ENCODE measurements around the gene LRCH2. TPM values are rescaled to one million over a fixed set of nuclear protein-coding genes. Genes with fewer than 3 reads are reported as not detected.
A peak's percentile ranks its signal among the peaks of the same experiment; 100 is the strongest.

Gene LRCH2
- total and polyA plus RNA-seq, 2 of the 4 experiments (the other 2 are of a cell fraction): 2.6 to 4.3 TPM

DNA sequence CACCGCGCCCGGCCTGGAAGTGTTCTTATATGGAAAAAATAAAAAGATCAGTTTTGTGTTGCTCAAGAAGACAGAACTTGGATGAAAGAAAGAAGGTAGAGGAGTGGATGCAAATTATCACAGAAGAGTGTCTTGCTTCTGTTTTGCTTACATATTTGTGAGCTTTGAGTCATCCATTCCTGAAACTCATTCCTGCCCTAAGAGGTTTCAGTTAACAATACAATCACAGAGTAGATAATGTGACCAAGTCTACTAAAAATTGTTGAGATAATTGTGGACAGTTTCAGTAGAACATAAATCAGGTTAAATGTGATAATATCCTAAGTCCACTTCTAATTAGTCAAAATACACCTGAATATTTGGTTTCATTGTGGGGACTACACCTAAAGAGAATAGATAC lies 26.4 kb upstream of the LRCH2 start:
- POLR2A ChIA-PET (ENCODE audit: unreplicated experiment): no interaction called here
- Histone ChIP-seq H2BK120ac (ENCODE audit: low read depth, low read length) (no peak overlapping the region), H2BK20ac (ENCODE audit: low read depth, low read length) (no peak overlapping the region), H2AK5ac (ENCODE audit: low read depth, low read length) (no peak overlapping the region), H2AFZ (replicated peaks; ENCODE audit: low read length, poor library complexity) (no peak overlapping the region), H4K91ac (ENCODE audit: insufficient read depth, low read depth, low read length) (no peak overlapping the region), H2BK5ac (ENCODE audit: low read depth, low read length, poor library complexity, severe bottlenecking) (no peak overlapping the region), H3K9me1 (ENCODE audit: insufficient read depth, low read length) (no peaks in the 10 kb centered on the region; the same call in 1 of the 2 replicates), H3K4ac (ENCODE audit: low read depth, low read length) (no peak overlapping the region), H2BK15ac (ENCODE audit: low read depth, low read length) (no peak overlapping the region), H3K9me3 (ENCODE audit: control insufficient read depth, insufficient read depth, low read length) (no peaks in the 10 kb centered on the region), H4K5ac (ENCODE audit: low read depth, low read length) (no peak overlapping the region), H3K4me2 (ENCODE audit: low read depth, low read length) (no peak overlapping the region), H4K8ac (ENCODE audit: low read depth in 2 of 2, low read length in 2 of 2) (no peak overlapping the region), H3K27ac (ENCODE audit: insufficient read depth, low read length) (no peak overlapping the region), H2AK9ac (replicated peaks; ENCODE audit: low read depth, low read length, poor library complexity) (no peak overlapping the region), H3K23ac (ENCODE audit: low read depth, low read length) (no peak overlapping the region), H4K20me1 (ENCODE audit: insufficient read depth, low read length) (no peaks in the 10 kb centered on the region), H3K4me3 (ENCODE audit: insufficient read depth, low read depth, low read length) (no peak overlapping the region), H3K27me3 (ENCODE audit: control insufficient read depth, insufficient read depth, low read length) (peaks cover 6% of the 10 kb centered on the region), H3K4me1 (ENCODE audit: control insufficient read depth, insufficient read depth, low read length) (peaks cover 8% of the 10 kb centered on the region; the same call in 1 of the 2 replicates), H3K36me3 (ENCODE audit: control insufficient read depth, insufficient read depth, low read length) (no peaks in the 10 kb centered on the region), H3K79me1 (ENCODE audit: low read depth in 1 of 2, low read length in 2 of 2) (no peaks in the 10 kb centered on the region), H3K14ac (replicated peaks; ENCODE audit: low read depth, low read length) (no peak overlapping the region), H3K18ac (ENCODE audit: low read depth, low read length) (no peak overlapping the region), H3K56ac (ENCODE audit: extremely low read depth, insufficient read depth, low read length) (no peak overlapping the region), H3K9ac (ENCODE audit: low read depth, low read length) (no peak overlapping the region)
- TF ChIP-seq MAFK (IDR thresholded peaks at IDR 0.05; ENCODE audit: low read depth, low read length) (no peak), CEBPB (IDR thresholded peaks at IDR 0.05; ENCODE audit: low read depth, low read length) (no peak), FOS (IDR thresholded peaks at IDR 0.05; ENCODE audit: low read depth, low read length) (no peak), CHD1 (IDR thresholded peaks at IDR 0.05; ENCODE audit: low read depth, low read length) (no peak), RCOR1 (IDR thresholded peaks at IDR 0.05; ENCODE audit: insufficient replicate concordance, low read length) (no peak), BHLHE40 (IDR thresholded peaks at IDR 0.05; ENCODE audit: low read depth, low read length) (no peak), MAZ (IDR thresholded peaks at IDR 0.05; ENCODE audit: borderline replicate concordance, low read depth, low read length) (no peak)
- dilution Hi-C loops (cut with HindIII; ENCODE audit: low sequenced_read_pairs, unreplicated experiment): no loop called here
- in situ Hi-C loops (cut with MboI; ENCODE audit: low sequenced_read_pairs): no loop called here
- CTCF ChIA-PET: no interaction called here
- no TSS peak for BruUV-seq (replicated peaks)
- WGBS, 2 experiments (ENCODE audit: extremely low coverage in 2 of 2, insufficient read length in 1 of 2): no CpG with 5 or more reads among the region's 3 CpGs
- DNase-seq: peak; percentile 60
- intact Hi-C loops (cut with micrococcal nuclease): no loop called here
- peak; percentile 88 for ATAC-seq (ENCODE audit: low read depth)
